GM12878 (cell line): Measurements from ENCODE around the gene KLHL25. TPM values are rescaled to one million over a fixed set of nuclear protein-coding genes. Genes with fewer than 3 reads are reported as not detected.
A peak's percentile ranks its signal among the peaks of the same experiment; 100 is the strongest.

Experiments
- ATAC-seq: fragments of 200-7000 bp; cut with Tn5 transposase; 3 replicates; pipeline ENCODE4 v1.9.1; 2020; ENCODE audit warnings: mild to moderate bottlenecking, moderate library complexity
- BruUV-seq: library from RNA; stranded (reverse); fragments of 400-500 nt; replicated peaks from 2 replicates; lab custom pipeline; 2021; lab: Mats Ljungman, UMichigan
- CTCF ChIA-PET: fragments of 300-600 bp; sonication (Branson Sonifier 250); formaldehyde crosslinking; extraction: SDS; loops from one replicate; lab custom pipeline; 2021; ENCODE audit warnings: inconsistent platforms; lab: Yijun Ruan, JAX
- POLR2A ChIA-PET: fragments of 350-600 bp; formaldehyde crosslinking; extraction: SDS; loops from one replicate; lab custom pipeline; 2021; ENCODE audit warnings: inconsistent platforms; lab: Charles Lee
- RAD21 ChIA-PET: fragments of 300-600 bp; sonication (Branson Sonifier 250); formaldehyde crosslinking; loops from one replicate; lab custom pipeline; 2023; ENCODE audit warnings: antibody characterized with exemption; ENCODE audit not compliant: unreplicated experiment; lab: Charles Lee
- SMC1A ChIA-PET: fragments of 300-600 bp; sonication (Branson Sonifier 250); formaldehyde crosslinking; loops from one replicate; lab custom pipeline; 2023; ENCODE audit not compliant: unreplicated experiment, uncharacterized antibody; lab: Charles Lee
- DNase-seq: peaks from one replicate; pipeline ENCODE4 v3.0.0-alpha.2; 2011; ENCODE audit warnings: low read depth, low spot score
- FAIRE-seq: peaks from 3 replicates; lab custom pipeline; 2011; peaks lifted over from hg19 to GRCh38; lab: Jason Lieb, UNC
- H2AFZ ChIP-seq: 2 replicates; pipeline ENCODE4 v1.6.0; 2011; ENCODE audit warnings: low read depth, low read length, control low read depth; ENCODE audit not compliant: control insufficient read depth
- H3K27ac ChIP-seq: 2 replicates; pipeline ENCODE4 v1.5.1; 2011; ENCODE audit warnings: control low read depth; ENCODE audit not compliant: control insufficient read depth, insufficient read depth
- H3K27me3 ChIP-seq, 2 experiments: replicated peaks in 1 of 2; 2 replicates each; pipeline versions ENCODE4 v1.6.0 to v1.6.1; 2011; ENCODE audit warnings: low read length in 1 of 2; ENCODE audit not compliant: control insufficient read depth in 2 of 2, insufficient read depth in 2 of 2
- H3K36me3 ChIP-seq, 2 experiments: 2 replicates each; pipeline ENCODE4 v1.5.1; 2011; ENCODE audit warnings: low read length in 1 of 2; ENCODE audit not compliant: control insufficient read depth in 2 of 2, insufficient read depth in 2 of 2
- H3K4me1 ChIP-seq: 2 replicates; pipeline ENCODE4 v1.6.1; 2011; ENCODE audit warnings: mild to moderate bottlenecking, low read length, moderate library complexity, mixed read lengths; ENCODE audit not compliant: control insufficient read depth, insufficient read depth
- H3K4me2 ChIP-seq: 2 replicates; pipeline ENCODE4 v1.6.0; 2011; ENCODE audit warnings: control low read depth; ENCODE audit not compliant: control insufficient read depth, insufficient read depth
- H3K4me3 ChIP-seq: fragments of 200-600 bp; sonication (generic); 2 replicates; pipeline ENCODE4 v1.5.1; 2016
- H3K79me2 ChIP-seq: 2 replicates; pipeline ENCODE4 v1.6.0; 2011; ENCODE audit warnings: low read length; ENCODE audit not compliant: control insufficient read depth, insufficient read depth
- H3K9ac ChIP-seq: 2 replicates; pipeline ENCODE4 v1.8.0; 2011; ENCODE audit warnings: low read length, control low read depth, mixed read lengths; ENCODE audit not compliant: control insufficient read depth, insufficient read depth
- H3K9me3 ChIP-seq: replicated peaks from 3 replicates; pipeline ENCODE4 v1.5.1; 2011; ENCODE audit warnings: mild to moderate bottlenecking, low read length; ENCODE audit not compliant: control insufficient read depth, insufficient read depth
- H4K20me1 ChIP-seq: 2 replicates; pipeline ENCODE4 v1.6.0; 2011; ENCODE audit not compliant: control insufficient read depth, insufficient read depth
- ATF2 ChIP-seq: IDR thresholded peaks from 2 replicates; pipeline ENCODE4 v1.6.1; 2012; ENCODE audit warnings: low read length, inconsistent platforms
- BACH1 ChIP-seq: fragments of 450-650 bp; IDR thresholded peaks from 2 replicates; pipeline ENCODE4 v1.6.1; 2017; ENCODE audit warnings: mild to moderate bottlenecking, borderline replicate concordance
- BCLAF1 ChIP-seq: fragments of 450-650 bp; IDR thresholded peaks from 2 replicates; pipeline ENCODE4 v1.6.1; 2017; ENCODE audit warnings: antibody characterized with exemption, mild to moderate bottlenecking, moderate library complexity
- CBX3 ChIP-seq: fragments of 200-600 bp; sonication (generic); IDR thresholded peaks from 2 replicates; pipeline ENCODE4 v1.6.1; 2016; ENCODE audit warnings: low read depth, borderline replicate concordance
- CREM ChIP-seq: IDR thresholded peaks from 2 replicates; pipeline ENCODE4 v1.6.1; 2014; ENCODE audit warnings: antibody characterized with exemption, low read depth
- EZH2 ChIP-seq: IDR thresholded peaks from 2 replicates; pipeline ENCODE4 v1.6.1; 2012; ENCODE audit warnings: low read depth, mild to moderate bottlenecking, control low read depth, inconsistent platforms, low read length, borderline replicate concordance; ENCODE audit not compliant: control insufficient read depth
- JUNB ChIP-seq: IDR thresholded peaks from 2 replicates; pipeline ENCODE4 v1.6.1; 2016; ENCODE audit warnings: antibody characterized with exemption, mild to moderate bottlenecking
- NFXL1 ChIP-seq: fragments of 450-650 bp; IDR thresholded peaks from 2 replicates; pipeline ENCODE4 v1.6.1; 2017; ENCODE audit warnings: antibody characterized with exemption, mild to moderate bottlenecking, borderline replicate concordance
- PAX5 ChIP-seq: IDR thresholded peaks from 2 replicates; pipeline ENCODE4 v1.6.1; 2011; ENCODE audit warnings: low read depth, low read length, borderline replicate concordance
- SUPT20H ChIP-seq: IDR thresholded peaks from 2 replicates; pipeline ENCODE4 v1.6.1; 2011; ENCODE audit warnings: low read depth, mild to moderate bottlenecking, low read length, moderate library complexity, borderline replicate concordance; ENCODE audit not compliant: control insufficient read depth
- TBL1XR1 ChIP-seq: IDR thresholded peaks from 2 replicates; pipeline ENCODE4 v1.6.1; 2012; ENCODE audit warnings: low read depth, low read length, improper control_type of control experiment
- TCF12 ChIP-seq: IDR thresholded peaks from 2 replicates; pipeline ENCODE4 v1.6.1; 2011; ENCODE audit warnings: low read depth, mild to moderate bottlenecking, low read length
- TCF7 ChIP-seq: IDR thresholded peaks from 2 replicates; pipeline ENCODE4 v1.6.1; 2014; ENCODE audit warnings: antibody characterized with exemption, borderline replicate concordance
- ZBTB40 ChIP-seq: fragments of 450-650 bp; IDR thresholded peaks from 2 replicates; pipeline ENCODE4 v1.6.1; 2016; ENCODE audit warnings: mild to moderate bottlenecking, moderate library complexity, borderline replicate concordance
- ZSCAN29 ChIP-seq: fragments of 450-650 bp; IDR thresholded peaks from 2 replicates; pipeline ENCODE4 v1.6.1; 2017; ENCODE audit warnings: mild to moderate bottlenecking, moderate library complexity
- WGBS: methylation state at CpG from one replicate; pipeline ENCODE4 v1.1.6; 2016; ENCODE audit warnings: low lambda C conversion rate; ENCODE audit not compliant: insufficient replicate concordance, insufficient coverage; ENCODE audit errors: missing lambda C conversion rate; 5-methylcytosine and 5-hydroxymethylcytosine counted together
- in situ Hi-C: fragments of 300-500 bp; cut with MboI; formaldehyde crosslinking; loops from 9 replicates; pipeline ENCODE4 v1.14.3; 2018; ENCODE audit warnings: mixed read lengths
- intact Hi-C: fragments of 100-400 bp; cut with micrococcal nuclease; formaldehyde crosslinking; loops from one replicate; pipeline ENCODE4 v1.14.2; 2022; ENCODE audit not compliant: unreplicated experiment
- polyA plus RNA-seq, 11 experiments: library from polyadenylated mRNA; depleted of rRNA in 4 of 11; unstranded in 6 of 11; stranded (reverse) in 5 of 11; fragments of >200 nt; fragmentation: Nextera tagmentation in 4 of 11; fragmentation: Illumina TruSeq in 1 of 11; extraction: Ambion mirVana in 4 of 11; extraction: Trizol in 1 of 11; gene quantifications; 1 replicate in 1 of 11; 2 replicates in 10 of 11; pipeline versions ENCODE4 v1.2.1 to v1.2.3, GENCODE V29; 2011 to 2016; ENCODE audit warnings: inconsistent platforms in 2 of 11, missing spikeins in 2 of 11, low read depth in 1 of 11
- total RNA-seq, 4 experiments: library from RNA; depleted of rRNA in 3 of 4; stranded (reverse); fragments of >200 nt in 3 of 4; fragmentation: Illumina TruSeq in 1 of 4; extraction: Trizol in 1 of 4; gene quantifications; 2 replicates each; pipeline versions ENCODE4 v1.2.1 to v1.2.3, GENCODE V29; 2013 to 2021

Gene KLHL25
- total and polyA plus RNA-seq, 10 of the 15 experiments (the other 5 are each of a cell fraction or from before 2014, with no cell fraction given): 0.04 to 3.0 (median 2.1) TPM; not detected in 1

GRCh38 chr15:85718271-85718971 is 76.3 kb downstream of the KLHL25 start (continued):
- TF ChIP-seq TCF12: peak; percentile 70
- TF ChIP-seq CBX3: no peak
- TF ChIP-seq JUNB: peak; percentile 53
- 0 out of 2 replicates have a peak, but pooled peaks have one; percentile 13 for TF ChIP-seq ATF2
- TF ChIP-seq BACH1: no peak
- 0 out of 2 replicates have a peak, but pooled peaks have one; percentile 34 for TF ChIP-seq CREM
- TF ChIP-seq EZH2: no peak
- TF ChIP-seq SUPT20H: no peak
- TF ChIP-seq PAX5: peak; percentile 92; the same call in 1 of the 2 replicates
- TF ChIP-seq, all 136 proteins: peak for 9

GRCh38 chr15:85717212-85717611 is 77.5 kb downstream of the KLHL25 start:
- Histone ChIP-seq H3K79me2 (peaks cover 11% of the 10 kb centered on the region), H3K27me3 (no peaks in the 10 kb centered on the region), H3K36me3 (peaks cover 16 to 42% of the 10 kb centered on the region in 2 experiments), H3K9me3 (no peaks in the 10 kb centered on the region), H3K27ac (peak overlapping the region; percentile 82), H3K4me3 (no peak overlapping the region), H3K4me1 (peaks cover 42% of the 10 kb centered on the region), H3K9ac (no peak overlapping the region), H2AFZ (no peak overlapping the region), H3K4me2 (no peak overlapping the region), H4K20me1 (no peaks in the 10 kb centered on the region)
- ChIA-PET CTCF (interaction anchor here (1.4 kb wide), 1 partner anchor 14 kb away, joined by 3 read pairs; no protein-coding TSS in a partner anchor), POLR2A (no interaction called here), RAD21 (interaction anchor here (1.3 to 1.4 kb wide), 2 partner anchors 25 to 30 kb away, joined by 3 to 5 read pairs; no protein-coding TSS in a partner anchor), SMC1A (interaction anchor here (1.1 to 1.4 kb wide), 2 partner anchors 12 to 35 kb away, joined by 3 read pairs; no protein-coding TSS in a partner anchor)
- ATAC-seq (peak; percentile 39), FAIRE-seq (no peak), DNase-seq (no peak)
- in situ Hi-C loops: no loop called here
- intact Hi-C loops: no loop called here
- BruUV-seq: no TSS peak
- WGBS: 50% methylated on average over 2 of the region's 2 CpGs
- no peak for TF ChIP-seq TCF7
- no peak for TF ChIP-seq ZBTB40
- TF ChIP-seq BCLAF1: no peak
- TF ChIP-seq TBL1XR1: no peak
- no peak for TF ChIP-seq NFXL1
- no peak for TF ChIP-seq ZSCAN29
